ENCODE results near the gene OPN1SW. TPM values are rescaled to one million over a fixed set of nuclear protein-coding genes. Genes with fewer than 3 reads are reported as not detected.

Gene OPN1SW, protein sequence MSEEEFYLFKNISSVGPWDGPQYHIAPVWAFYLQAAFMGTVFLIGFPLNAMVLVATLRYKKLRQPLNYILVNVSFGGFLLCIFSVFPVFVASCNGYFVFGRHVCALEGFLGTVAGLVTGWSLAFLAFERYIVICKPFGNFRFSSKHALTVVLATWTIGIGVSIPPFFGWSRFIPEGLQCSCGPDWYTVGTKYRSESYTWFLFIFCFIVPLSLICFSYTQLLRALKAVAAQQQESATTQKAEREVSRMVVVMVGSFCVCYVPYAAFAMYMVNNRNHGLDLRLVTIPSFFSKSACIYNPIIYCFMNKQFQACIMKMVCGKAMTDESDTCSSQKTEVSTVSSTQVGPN
- not detected in 2 replicates for total RNA-seq

DNA sequence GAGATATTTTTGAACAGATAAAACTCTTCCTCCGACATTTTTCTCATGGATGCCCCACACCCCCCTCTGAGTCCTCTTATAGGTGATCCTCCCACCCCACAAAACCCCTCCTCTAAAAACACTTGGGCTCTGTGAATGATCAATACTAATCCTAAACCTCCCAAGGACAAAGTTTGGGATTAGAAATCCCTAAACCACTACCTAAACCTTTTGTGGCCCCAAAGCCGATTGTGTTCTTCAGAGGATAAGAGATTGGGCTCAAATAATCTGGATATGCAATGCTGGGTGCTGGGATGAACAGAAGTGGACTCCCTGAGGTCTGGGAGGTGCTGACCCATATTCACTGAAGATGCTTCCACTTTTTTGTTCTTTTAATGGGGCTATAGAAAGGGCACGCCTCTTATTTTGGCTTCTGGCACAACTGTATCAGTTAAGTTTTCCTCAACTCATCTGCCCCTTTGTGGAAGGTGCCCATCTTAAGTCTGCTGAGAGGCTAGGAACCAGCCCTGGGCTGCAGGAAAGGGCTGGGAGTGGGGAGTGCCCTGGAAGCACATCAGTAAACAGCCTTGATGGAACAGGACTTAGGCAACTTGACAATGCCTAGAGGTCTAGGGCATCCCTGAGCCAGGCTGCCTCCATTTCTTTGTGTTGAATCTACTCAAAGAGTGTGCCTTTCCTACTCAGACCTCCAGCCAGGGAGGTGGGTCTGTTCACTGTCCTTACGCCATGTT lies at the start of gene OPN1SW:
Gene OPN1SW, minus strand, starts transcription at position 51 of the 731 bp plus-strand sequence. Its CDS starts 13 bp downstream, at position 38.

DNA sequence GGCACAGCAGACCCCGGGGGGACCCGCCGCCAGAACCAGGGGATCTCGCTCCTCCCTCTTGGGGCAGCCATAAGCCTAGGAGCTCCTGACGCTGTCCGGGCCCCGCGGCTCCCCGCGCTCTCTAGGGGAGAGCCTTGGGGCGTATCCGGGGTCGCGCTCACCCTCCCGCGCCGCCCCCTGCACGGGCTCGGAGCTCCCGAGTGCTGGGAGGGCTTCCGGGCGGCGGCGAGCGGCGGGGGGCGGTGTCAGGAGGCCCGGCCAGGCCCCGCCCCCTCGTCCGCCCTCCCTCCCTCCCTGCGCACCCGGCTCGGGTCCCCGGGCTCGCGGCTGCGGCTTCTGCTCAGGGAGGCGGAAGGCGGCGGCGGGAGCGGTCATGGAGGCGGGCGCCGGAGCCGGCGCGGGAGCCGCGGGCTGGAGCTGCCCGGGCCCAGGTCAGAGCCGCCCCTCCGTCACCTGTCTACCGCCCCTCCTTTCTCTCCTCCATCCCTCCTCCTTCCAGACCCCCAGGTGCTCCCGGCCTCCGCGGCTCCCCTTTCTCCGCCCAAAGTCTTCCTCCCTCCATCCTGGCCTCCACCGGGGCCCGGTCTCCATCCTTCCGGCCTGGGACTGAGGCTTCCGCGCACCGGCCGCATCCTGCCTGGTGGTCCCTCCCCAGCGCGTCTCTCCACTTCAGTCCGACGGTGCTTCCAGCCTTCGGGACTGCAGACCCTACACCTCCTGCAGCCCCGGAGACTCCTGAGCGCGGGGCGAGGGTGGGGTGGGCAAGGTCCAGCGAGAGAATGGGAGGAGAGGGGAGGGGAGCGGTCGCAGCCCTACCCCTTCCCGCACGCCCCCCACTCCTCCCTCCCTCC lies 15.8 kb upstream of the OPN1SW start, which contains the start of gene CCDC136:
Gene CCDC136, plus strand, starts transcription at position 848 of the 851 bp plus-strand sequence. CDS start 444 bp downstream, outside the sequence.

DNA sequence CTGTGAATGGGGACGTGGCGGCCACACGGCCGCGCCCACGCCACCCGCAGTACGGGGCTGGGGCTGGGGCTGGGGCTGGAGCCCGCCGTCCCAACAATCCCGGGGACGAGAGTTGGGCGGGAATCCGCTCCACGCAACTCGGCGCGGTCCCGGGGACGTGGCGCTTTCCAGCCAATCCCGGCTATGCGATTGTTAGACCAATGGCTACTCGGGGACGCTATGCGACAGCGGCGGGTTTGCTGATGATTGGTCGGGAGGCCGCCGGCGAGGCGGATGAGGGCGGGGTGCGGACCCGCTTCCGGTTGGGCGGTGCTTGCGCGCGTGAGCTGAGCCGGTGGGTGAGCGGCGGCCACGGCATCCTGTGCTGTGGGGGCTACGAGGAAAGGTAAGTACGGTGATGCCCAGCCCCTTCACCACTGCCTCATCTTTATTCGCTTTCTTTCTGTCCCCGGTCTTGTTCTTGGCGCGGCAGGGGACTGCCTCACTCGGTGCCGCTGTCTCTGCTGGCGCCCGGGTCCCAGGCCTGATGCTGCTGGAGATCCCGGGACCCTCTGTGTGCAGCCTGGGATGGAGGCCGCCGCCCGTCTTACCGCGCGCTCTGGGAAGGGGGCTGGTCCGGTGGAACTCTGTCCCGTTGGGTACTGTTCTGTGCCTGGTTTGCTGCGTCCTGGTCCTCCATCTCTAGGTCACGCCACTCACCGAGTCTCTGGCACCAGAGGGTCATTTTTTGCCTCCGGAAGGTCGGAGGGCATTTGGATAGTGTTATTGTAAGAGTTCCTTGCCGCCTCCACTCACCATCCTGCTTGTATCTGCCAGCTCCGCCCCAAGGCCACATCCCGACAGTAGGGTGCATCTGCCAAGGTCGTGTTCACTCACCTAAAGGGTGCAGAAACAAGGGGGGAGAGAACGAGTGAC lies 36.3 kb downstream of the OPN1SW start, which contains the start of gene CALU:
Gene CALU, plus strand, starts transcription at position 312 of the 915 bp plus-strand sequence. CDS start 9,225 bp downstream, outside the sequence.

Other genes starting within 250 kb of the OPN1SW start
- 0.32 and 0.46 TPM in 2 replicates for gene GARIN1A, start 103.5 kb downstream of the OPN1SW start, total RNA-seq
- 560 and 563 TPM in 2 replicates for gene CALU, start 36.4 kb downstream of the OPN1SW start, total RNA-seq
- 1.6 and 3.8 TPM in 2 replicates for gene CCDC136, start 16.2 kb upstream of the OPN1SW start, total RNA-seq
- 66.6 and 74.8 TPM in 2 replicates for gene FLNC, start 54.6 kb upstream of the OPN1SW start, total RNA-seq
- gene ATP6V1F, start 87.1 kb upstream of the OPN1SW start, total RNA-seq = 115 and 150 TPM in 2 replicates
- gene KCP, start 134.9 kb upstream of the OPN1SW start, total RNA-seq = under 0.01 TPM in 1 of 2 replicates, not detected in the other
- 0.32 and 1.7 TPM in 2 replicates for gene IRF5, start 162.1 kb upstream of the OPN1SW start, total RNA-seq

Measured in epithelial cell of umbilical artery (primary cell).